Adipose tissue (tissue), 3 donors: ENCODE results near the gene YIF1A. TPM values are rescaled to one million over a fixed set of nuclear protein-coding genes. Genes with fewer than 3 reads are reported as not detected.
A peak's percentile ranks its signal among the peaks of the same experiment; 100 is the strongest.
"Not testable (repeated sequence)": the region's sequence is repeated elsewhere in the genome, so short reads cannot be mapped to it uniquely, and the experiment has no call there.

Experiments
- H3K27ac ChIP-seq: one replicate; pipeline ENCODE4 v1.5.1; 2013; ENCODE audit warnings: low read depth, low read length
- WGBS, 3 donors: extraction: QIAGEN DNeasy Blood & Tissue Kit; methylation state at CpG; one replicate each; pipeline ENCODE4 v1.1.7; 2013; 5-methylcytosine and 5-hydroxymethylcytosine counted together
- polyA plus RNA-seq, 3 donors: library from polyadenylated mRNA; stranded (reverse); fragments of 200-250 nt; gene quantifications; one replicate each; pipeline ENCODE4 v1.2.3, GENCODE V29; 2013
- donor health status: healthy with polysubstance abuse.
- donor health status: Bipolar disorder and iron deficiency.
- donor health status: healthy.

The YIF1A gene
- polyA plus RNA-seq, 3 donors = 62.9 to 84.3 (median 78.5) TPM

GRCh38 chr11:66278363-66279091 lies 10.4 kb downstream of the YIF1A start:
- WGBS, 3 donors = 4 to 6% (median 4%) methylated on average over 21 to 45 of the region's 45 CpGs
- no peak overlapping the region for H3K27ac ChIP-seq

GRCh38 chr11:66277471-66278362 lies 11.2 kb downstream of the YIF1A start, which contains the start of gene CNIH2:
Gene CNIH2, plus strand, starts transcription at chr11:66278175. Its CDS starts 282 bp downstream, at chr11:66278457.
- H3K27ac ChIP-seq = no peak within 1 kb of the TSS
- WGBS, 3 donors = 7 to 10% (median 8%) methylated on average over 25 to 84 of the region's 84 CpGs

DNA sequence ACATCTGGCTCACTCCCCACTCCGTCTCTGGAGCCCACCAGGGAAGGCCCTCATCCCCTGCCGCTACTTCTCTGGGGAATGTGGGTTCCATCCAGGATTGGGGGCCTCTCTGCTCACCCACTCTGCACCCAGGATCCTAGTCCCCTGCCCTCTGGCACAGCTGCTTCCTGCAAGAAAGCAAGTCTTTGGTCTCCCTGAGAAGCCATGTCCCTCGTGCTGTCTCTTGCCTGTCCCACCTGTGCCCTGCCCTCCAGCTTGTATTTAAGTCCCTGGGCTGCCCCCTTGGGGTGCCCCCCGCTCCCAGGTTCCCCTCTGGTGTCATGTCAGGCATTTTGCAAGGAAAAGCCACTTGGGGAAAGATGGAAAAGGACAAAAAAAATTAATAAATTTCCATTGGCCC lies 11.9 kb downstream of the YIF1A start:
- H3K27ac ChIP-seq = not testable (repeated sequence)
- WGBS, 3 donors = 57 to 75% (median 58%) methylated on average over 4 of the region's 4 CpGs

GRCh38 chr11:66276619-66277018 lies 12.3 kb downstream of the YIF1A start:
- 80% methylated on average over 12 to 13 of the region's 13 CpGs for WGBS, 3 donors

GRCh38 chr11:66275984-66276612 lies 12.8 kb downstream of the YIF1A start:
- H3K27ac ChIP-seq = no peak overlapping the region
- WGBS, 3 donors = 85 to 89% (median 87%) methylated on average over 14 of the region's 14 CpGs

More at GRCh38 chr11:66276619-66277018, 12.3 kb downstream of the YIF1A start:
- H3K27ac ChIP-seq = not testable (repeated sequence)

DNA sequence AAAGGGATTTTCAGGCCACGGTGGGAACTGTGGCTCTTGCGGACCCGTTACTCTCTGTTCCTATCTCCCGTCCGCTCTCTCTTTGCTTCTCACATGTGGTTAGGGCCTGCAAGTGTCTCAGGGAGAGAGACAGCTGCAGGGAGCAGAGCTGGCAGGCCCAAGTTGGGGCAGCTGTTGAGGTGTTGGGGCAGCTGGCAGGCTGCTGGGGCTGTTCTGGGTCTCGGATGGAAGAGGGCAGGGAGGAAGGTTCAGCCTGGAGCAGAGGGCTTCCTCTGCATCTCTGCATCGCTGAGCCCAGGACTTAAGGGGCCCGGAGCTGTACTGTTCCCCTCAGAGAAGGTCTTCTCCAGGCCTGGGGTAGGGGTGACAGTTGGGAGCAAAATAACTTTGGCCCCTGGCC lies 13.5 kb downstream of the YIF1A start:
- H3K27ac ChIP-seq = no peak overlapping the region
- 95% methylated on average over 8 of the region's 8 CpGs for WGBS, 3 donors

- WGBS, 3 donors = 69 to 72% (median 72%) methylated on average over 1 of the region's 1 CpG
- no peak overlapping the region for H3K27ac ChIP-seq
Measured at GRCh38 chr11:66274219-66274618, 14.7 kb downstream of the YIF1A start.

GRCh38 chr11:66272596-66272995 lies 16.3 kb downstream of the YIF1A start:
- no peak overlapping the region for H3K27ac ChIP-seq
- WGBS, 3 donors = 80 to 100% (median 88%) methylated on average over 2 of the region's 2 CpGs

GRCh38 chr11:66271816-66272215 lies 17.1 kb downstream of the YIF1A start:
- WGBS, 3 donors = 91 to 94% (median 93%) methylated on average over 7 of the region's 7 CpGs

DNA sequence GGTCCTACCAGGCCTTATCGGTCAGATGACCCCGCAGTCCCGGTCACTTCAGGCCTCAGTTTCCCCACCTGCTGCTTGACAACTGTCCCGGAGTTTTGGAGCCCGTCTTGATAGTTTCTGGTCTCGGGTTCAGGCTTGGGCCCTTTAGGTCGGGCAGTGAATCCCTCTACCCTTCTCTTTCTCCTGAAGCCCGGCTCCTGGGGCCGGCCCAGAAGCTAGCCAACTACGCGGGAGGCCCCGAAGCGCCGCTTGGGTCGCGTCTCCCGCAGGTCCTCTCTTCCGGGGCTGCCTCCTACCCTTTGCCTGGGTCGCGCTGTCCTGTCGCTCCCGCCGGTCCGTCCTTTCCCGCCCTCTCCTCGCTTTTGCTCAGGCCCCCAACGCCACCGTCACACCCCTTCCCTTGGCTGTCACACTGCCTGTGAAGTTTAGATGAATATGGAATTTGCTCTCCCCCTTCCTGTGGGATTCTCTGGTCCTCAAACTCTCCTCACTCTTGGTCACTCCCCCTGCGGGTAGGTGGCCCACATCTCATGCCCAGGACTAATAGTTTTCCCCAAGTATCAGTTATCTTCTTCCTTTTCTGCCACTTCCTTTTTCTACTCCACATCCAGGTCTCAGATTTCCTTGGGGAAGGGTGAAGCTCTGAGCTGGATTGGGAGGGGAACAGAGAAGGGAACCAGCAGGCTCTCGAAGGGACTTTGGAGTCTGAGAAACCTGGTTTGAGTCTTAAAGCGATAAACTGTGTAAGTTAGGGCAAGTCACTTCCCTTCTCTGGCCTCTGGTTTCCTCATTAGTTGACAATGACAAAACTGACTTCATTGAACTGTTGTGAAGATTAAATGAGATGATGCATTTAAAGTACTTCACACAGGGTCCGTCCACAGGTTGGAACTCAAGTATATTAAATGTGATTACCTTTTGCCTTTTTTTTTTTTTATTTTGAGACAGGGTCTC lies 19.7 kb downstream of the YIF1A start:
- 1 to 3% (median 2%) methylated on average over 26 to 32 of the region's 32 CpGs for WGBS, 3 donors
- H3K27ac ChIP-seq = peak overlapping the region; percentile 20

More at GRCh38 chr11:66271816-66272215, 17.1 kb downstream of the YIF1A start:
- no peak overlapping the region for H3K27ac ChIP-seq

DNA sequence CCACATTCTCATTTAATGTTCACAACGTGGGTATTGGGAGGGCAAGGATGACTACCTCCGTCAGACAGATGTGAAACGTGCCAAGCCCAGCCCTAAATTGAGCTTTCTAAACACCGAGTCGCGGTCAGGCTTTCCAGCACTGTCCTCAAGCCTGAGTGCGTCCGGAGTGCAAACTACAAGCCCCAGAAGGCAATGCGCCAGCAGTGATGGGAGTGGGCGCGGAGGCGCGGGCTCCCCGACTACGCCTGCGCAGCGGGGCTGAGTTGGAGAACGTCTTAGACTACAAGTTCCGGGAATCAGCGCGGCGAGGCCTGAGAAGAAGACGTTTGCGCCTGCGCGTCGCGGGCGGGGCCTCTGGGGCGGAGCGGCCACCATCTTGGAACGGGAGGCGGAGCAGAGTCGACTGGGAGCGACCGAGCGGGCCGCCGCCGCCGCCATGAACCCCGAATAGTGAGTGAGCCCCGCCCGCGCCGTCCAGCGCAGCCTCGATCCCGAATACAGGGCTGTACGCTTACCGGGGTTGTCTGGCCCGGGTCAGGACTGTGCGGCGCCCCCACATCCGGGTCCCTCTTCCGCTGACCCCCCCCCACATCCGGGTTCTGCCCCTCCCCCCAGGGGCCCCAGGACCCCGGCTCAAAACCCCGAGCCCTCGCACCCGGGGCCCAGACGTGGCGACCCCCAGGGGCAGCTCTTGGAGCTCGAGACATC lies 20.5 kb downstream of the YIF1A start, which contains the start of gene RAB1B:
TSS of gene RAB1B (plus strand) at position 396 of the 708 bp plus-strand sequence. CDS start at position 437, 41 bp downstream.
- peak within 1 kb of the TSS; percentile 76 for H3K27ac ChIP-seq
- 0 to 1% (median 0%) methylated on average over 53 to 64 of the region's 64 CpGs for WGBS, 3 donors

DNA sequence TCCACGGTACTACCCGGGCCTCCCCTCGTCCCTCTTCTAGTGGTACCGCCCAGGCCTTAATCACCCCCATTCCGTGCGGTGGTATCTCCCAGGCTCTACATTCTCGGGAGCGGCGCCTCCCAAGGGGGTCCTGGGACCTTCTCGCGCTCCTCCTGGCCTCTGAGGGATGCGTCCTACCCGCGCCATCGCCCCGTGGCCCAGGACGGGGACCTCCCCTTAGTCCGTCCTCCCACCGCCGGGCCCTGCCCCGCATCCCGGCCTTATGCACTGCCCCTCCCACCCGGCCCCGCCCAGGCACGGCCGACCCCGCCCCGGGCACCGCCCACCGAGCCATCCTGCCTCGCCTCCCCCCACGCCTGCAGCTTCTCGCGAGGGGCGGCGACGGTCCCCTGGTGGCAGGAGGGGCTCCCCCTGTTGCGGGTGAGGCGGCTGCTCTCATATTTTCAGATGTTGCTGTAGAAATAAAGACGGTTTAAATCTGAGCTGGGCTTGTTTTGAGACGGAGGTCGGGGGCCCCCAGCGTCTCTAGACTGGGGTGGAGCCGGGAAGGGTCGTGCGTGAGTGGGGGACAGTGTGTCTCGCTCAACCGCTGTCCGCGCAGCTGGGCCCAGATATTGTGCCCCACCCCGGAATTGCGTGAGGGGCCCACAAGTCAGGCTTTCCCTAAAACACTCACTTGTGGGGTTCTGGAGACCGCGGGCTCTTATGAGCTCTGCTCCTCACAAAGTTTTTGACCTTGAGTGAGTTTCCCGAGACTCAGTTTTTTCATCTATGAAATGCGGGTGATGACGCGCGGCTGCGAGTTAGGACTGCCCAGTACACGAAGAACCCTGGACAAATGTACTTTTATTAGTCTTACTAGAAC lies 21.3 kb downstream of the YIF1A start:
- 0 to 1% (median 1%) methylated on average over 57 to 61 of the region's 61 CpGs for WGBS, 3 donors
- peak overlapping the region; percentile 76 for H3K27ac ChIP-seq

- no peak overlapping the region for H3K27ac ChIP-seq
- 17 to 23% (median 21%) methylated on average over 13 of the region's 13 CpGs for WGBS, 3 donors
Measured at GRCh38 chr11:66267039-66267378, 21.9 kb downstream of the YIF1A start.

DNA sequence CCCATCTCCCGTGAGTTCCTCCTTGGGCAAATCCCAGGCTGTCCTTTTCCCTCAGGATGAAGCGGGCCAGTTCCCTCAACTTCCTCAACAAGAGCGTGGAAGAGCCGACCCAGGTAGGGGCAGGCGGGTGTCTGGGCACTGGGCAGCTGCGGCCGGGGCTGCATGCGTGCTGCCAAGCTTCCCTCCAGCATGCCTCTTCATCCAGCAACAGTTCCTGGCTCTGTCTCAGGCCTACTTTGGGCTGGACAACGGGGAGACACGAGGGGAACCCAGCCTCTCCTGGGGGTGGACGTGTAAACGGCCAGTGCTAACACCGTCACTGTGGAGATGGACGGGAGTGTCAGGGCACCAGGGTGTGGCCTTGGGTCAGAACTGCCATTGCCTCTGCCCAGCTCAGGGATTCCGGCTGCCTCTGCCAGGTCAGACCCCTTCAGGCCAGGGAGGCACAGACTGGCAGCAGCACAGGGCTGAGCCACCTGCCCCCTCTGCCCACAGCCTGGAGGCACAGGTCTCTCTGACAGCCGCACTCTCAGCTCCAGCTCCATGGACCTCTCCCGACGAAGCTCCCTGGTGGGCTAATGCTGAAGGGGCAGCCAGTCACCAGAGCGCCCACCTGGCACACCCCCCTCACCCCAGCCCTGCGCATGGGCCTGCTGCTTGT lies 22.4 kb downstream of the YIF1A start:
- no peak overlapping the region for H3K27ac ChIP-seq

DNA sequence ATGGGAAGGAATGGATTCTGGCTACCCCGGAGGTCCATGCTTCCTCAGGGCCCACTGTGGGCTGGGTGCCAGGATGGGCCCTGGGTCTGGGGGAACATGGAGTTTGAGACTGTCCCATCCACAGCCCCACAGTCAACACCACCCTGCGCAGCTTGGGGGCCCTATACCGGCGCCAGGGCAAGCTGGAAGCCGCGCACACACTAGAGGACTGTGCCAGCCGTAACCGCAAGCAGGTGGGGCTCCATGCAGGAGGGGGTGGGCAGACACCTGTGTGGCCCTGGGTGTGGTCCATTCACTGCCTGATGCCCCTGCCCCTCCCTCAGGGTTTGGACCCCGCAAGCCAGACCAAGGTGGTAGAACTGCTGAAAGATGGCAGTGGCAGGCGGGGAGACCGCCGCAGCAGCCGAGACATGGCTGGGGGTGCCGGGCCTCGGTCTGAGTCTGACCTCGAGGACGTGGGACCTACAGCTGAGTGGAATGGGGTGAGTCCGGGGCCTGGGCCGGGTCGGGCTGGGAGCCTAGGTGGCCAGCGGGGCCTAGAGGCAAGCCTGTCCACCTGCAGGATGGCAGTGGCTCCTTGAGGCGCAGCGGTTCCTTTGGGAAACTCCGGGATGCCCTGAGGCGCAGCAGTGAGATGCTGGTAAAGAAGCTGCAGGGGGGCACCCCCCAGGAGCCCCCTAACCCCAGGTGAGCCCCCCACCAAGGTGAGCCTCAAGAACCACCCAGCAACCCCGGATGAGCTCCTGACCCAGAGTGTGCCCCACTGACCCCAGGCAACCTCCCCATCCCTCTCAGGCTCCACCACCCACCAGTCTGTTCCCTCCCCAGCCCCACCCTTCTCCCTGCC lies 23.2 kb downstream of the YIF1A start:
- no peak overlapping the region for H3K27ac ChIP-seq
- WGBS, 3 donors = 92 to 93% (median 93%) methylated on average over 19 to 26 of the region's 26 CpGs

More for the DNA sequence above, 22.4 kb downstream of the YIF1A start:
- WGBS, 3 donors = 83 to 88% (median 86%) methylated on average over 20 of the region's 20 CpGs
